Right atrium auricular region (tissue), 2 donors: ENCODE data around the gene CFP. TPM values are rescaled to one million over a fixed set of nuclear protein-coding genes. Genes with fewer than 3 reads are reported as not detected.

ENCODE experiments used
- DNase-seq: peaks from one replicate; pipeline ENCODE4 v3.0.0-alpha.2; 2019; ENCODE audit warnings: low spot score
- H3K27ac ChIP-seq, 2 donors: fragments of 200-600 bp; sonication (generic); 1 replicate in 1 of 2; 2 replicates in 1 of 2; pipeline ENCODE4 v1.5.1; 2016 to 2019
- H3K27me3 ChIP-seq, 2 donors: fragments of 200-600 bp; sonication (generic); one replicate each; pipeline versions ENCODE4 v1.5.1 to v1.6.0; 2017 to 2019
- H3K36me3 ChIP-seq: fragments of 200-600 bp; sonication (generic); one replicate; pipeline ENCODE4 v1.5.1; 2016
- H3K4me1 ChIP-seq, 2 donors: fragments of 200-600 bp; sonication (generic); one replicate each; pipeline versions ENCODE4 v1.5.1 to v1.6.0; 2017 to 2019
- H3K4me3 ChIP-seq, 2 donors: fragments of 200-600 bp; sonication (generic); 1 replicate in 1 of 2; 2 replicates in 1 of 2; pipeline ENCODE4 v1.5.1; 2017 to 2019; ENCODE audit warnings: mild to moderate bottlenecking in 1 of 2, moderate library complexity in 1 of 2
- H3K9me3 ChIP-seq, 2 donors: fragments of 200-600 bp; sonication (generic); one replicate each; pipeline ENCODE4 v1.5.1; 2019
- CTCF ChIP-seq, 2 donors: fragments of 200-600 bp; sonication (generic); IDR thresholded peaks; one replicate each; pipeline ENCODE4 v1.5.1; 2019; ENCODE audit warnings: antibody characterized with exemption in 2 of 2
- total RNA-seq, 2 donors: library from RNA; depleted of rRNA; stranded (reverse); fragments of >200 nt; gene quantifications; one replicate each; pipeline ENCODE4 v1.1.0, GENCODE V29; 2016

Gene CFP
- total RNA-seq, 2 donors from 2014 or later, result 2.2 to 6.3 TPM

- no peak for TF ChIP-seq CTCF (IDR thresholded peaks at IDR 0.05)
- Histone ChIP-seq H3K36me3 (no peaks in the 10 kb centered on the region), H3K27me3 (no peaks in the 10 kb centered on the region), H3K4me1 (no peaks in the 10 kb centered on the region), H3K4me3 (no peak overlapping the region), H3K27ac (peak overlapping the region in 1 of 2 donors; percentile 33), H3K9me3 (peaks cover 10 to 45% of the 10 kb centered on the region in 2 donors)
- DNase-seq, result no peak
Observed at GRCh38 chrX:47596256-47596655, 33.5 kb downstream of the CFP start.

- Histone ChIP-seq H3K36me3 (no peaks in the 10 kb centered on the region), H3K4me3 (no peak overlapping the region), H3K9me3 (peaks cover 8 to 42% of the 10 kb centered on the region in 2 donors), H3K27me3 (no peaks in the 10 kb centered on the region), H3K4me1 (no peaks in the 10 kb centered on the region), H3K27ac (peak overlapping the region; percentile 24 to 33)
- TF ChIP-seq CTCF (IDR thresholded peaks at IDR 0.05), result no peak
- no peak for DNase-seq
Observed at GRCh38 chrX:47595716-47596251, 33.9 kb downstream of the CFP start.

GRCh38 chrX:47593522-47593921 is 36.2 kb downstream of the CFP start:
- Histone ChIP-seq H3K4me1 (no peaks in the 10 kb centered on the region), H3K36me3 (no peaks in the 10 kb centered on the region), H3K27me3 (no peaks in the 10 kb centered on the region), H3K4me3 (no peak overlapping the region), H3K9me3 (peaks cover 0 to 24% of the 10 kb centered on the region in 2 donors), H3K27ac (no peak overlapping the region)
- DNase-seq, result no peak
- TF ChIP-seq CTCF (IDR thresholded peaks at IDR 0.05), result no peak

GRCh38 chrX:47590984-47591383 is 38.7 kb downstream of the CFP start:
- H3K4me3 ChIP-seq, result no peak overlapping the region
- H3K4me1 ChIP-seq, result no peaks in the 10 kb centered on the region
- H3K36me3 ChIP-seq, result no peaks in the 10 kb centered on the region
- no peak for TF ChIP-seq CTCF (IDR thresholded peaks at IDR 0.05)
- no peak for DNase-seq
- H3K27ac ChIP-seq, result no peak overlapping the region
- peaks cover 0 to 1% of the 10 kb centered on the region in 2 donors for H3K9me3 ChIP-seq
- no peaks in the 10 kb centered on the region for H3K27me3 ChIP-seq

- Histone ChIP-seq H3K4me3 (no peak overlapping the region), H3K4me1 (no peaks in the 10 kb centered on the region), H3K36me3 (no peaks in the 10 kb centered on the region), H3K9me3 (no peaks in the 10 kb centered on the region), H3K27me3 (no peaks in the 10 kb centered on the region), H3K27ac (no peak overlapping the region)
- no peak for TF ChIP-seq CTCF (IDR thresholded peaks at IDR 0.05)
- DNase-seq, result peak; percentile 43
Observed at GRCh38 chrX:47587906-47588735, 41.6 kb downstream of the CFP start.
